Gastroesophageal sphincter (tissue), 3 donors: ENCODE data around the gene KLHDC8A.

ENCODE experiments used
- CTCF ChIP-seq, 4 experiments: fragments of 200-600 bp in 2 of 4; fragments of 450-650 bp in 2 of 4; sonication (generic) in 1 of 4; IDR thresholded peaks; one replicate each; pipeline ENCODE4 v1.5.1; 2017 to 2019; ENCODE audit warnings: antibody characterized with exemption in 4 of 4, mild to moderate bottlenecking in 2 of 4, moderate library complexity in 2 of 4
- POLR2A ChIP-seq, 2 donors: fragments of 450-650 bp; IDR thresholded peaks; one replicate each; pipeline ENCODE4 v1.6.1; 2017; ENCODE audit warnings: antibody characterized with exemption in 2 of 2, mild to moderate bottlenecking in 2 of 2, moderate library complexity in 1 of 2
- POLR2AphosphoS5 ChIP-seq: sonication (generic); formaldehyde crosslinking; IDR thresholded peaks from one replicate; pipeline ENCODE4 v1.6.1; 2017; ENCODE audit warnings: antibody characterized with exemption

- TF ChIP-seq POLR2A (IDR thresholded peaks at IDR 0.05) (no peak), CTCF (IDR thresholded peaks at IDR 0.05) (no peak), POLR2AphosphoS5 (no peak)
These were observed 70.3 kb downstream of the KLHDC8A start for GRCh38 chr1:205286335-205286950.
